Esophagus muscularis mucosa (tissue), 4 donors: Measurements from ENCODE around the gene HIF1AN.

Source experiments
- CTCF ChIP-seq, 3 experiments: fragments of 200-600 bp in 2 of 3; fragments of 450-650 bp in 1 of 3; sonication (generic) in 2 of 3; IDR thresholded peaks; one replicate each; pipeline ENCODE4 v1.5.1; 2017 to 2019; ENCODE audit warnings: antibody characterized with exemption in 3 of 3, mild to moderate bottlenecking in 2 of 3, moderate library complexity in 1 of 3
- EP300 ChIP-seq: sonication (generic); formaldehyde crosslinking; IDR thresholded peaks from one replicate; pipeline ENCODE4 v1.6.1; 2017; ENCODE audit warnings: antibody characterized with exemption
- POLR2A ChIP-seq: fragments of 450-650 bp; IDR thresholded peaks from one replicate; pipeline ENCODE4 v1.6.1; 2017; ENCODE audit warnings: antibody characterized with exemption, moderate library complexity, mild to moderate bottlenecking, low read depth
- POLR2AphosphoS5 ChIP-seq, 2 donors: sonication (generic); formaldehyde crosslinking; IDR thresholded peaks; one replicate each; pipeline ENCODE4 v1.6.1; 2017; ENCODE audit warnings: antibody characterized with exemption in 2 of 2

GRCh38 chr10:100537475-100537874, 1.7 kb downstream of the HIF1AN start:
- TF ChIP-seq CTCF (IDR thresholded peaks at IDR 0.05) (no peak), EP300 (no peak), POLR2A (no peak), POLR2AphosphoS5 (IDR thresholded peaks at IDR 0.05) (no peak)
